Gastrocnemius medialis (tissue), 4 donors: ENCODE measurements around the gene FAM78B.

Source experiments
- POLR2A ChIP-seq, 2 donors: fragments of 450-650 bp; IDR thresholded peaks; one replicate each; pipeline ENCODE4 v1.6.1; 2017; ENCODE audit warnings: antibody characterized with exemption in 2 of 2, mild to moderate bottlenecking in 2 of 2, moderate library complexity in 2 of 2
- TF ChIP-seq, protein P1 (sequence below), 5 experiments: fragments of 450-650 bp in 3 of 5; fragments of 200-600 bp in 2 of 5; sonication (generic) in 2 of 5; IDR thresholded peaks in 4 of 5; conservative IDR thresholded peaks in 1 of 5; 1 replicate in 4 of 5; 2 replicates in 1 of 5; pipeline ENCODE4 v1.5.1; 2016 to 2019; ENCODE audit warnings: antibody characterized with exemption in 5 of 5, mild to moderate bottlenecking in 3 of 5, moderate library complexity in 3 of 5

DNA sequence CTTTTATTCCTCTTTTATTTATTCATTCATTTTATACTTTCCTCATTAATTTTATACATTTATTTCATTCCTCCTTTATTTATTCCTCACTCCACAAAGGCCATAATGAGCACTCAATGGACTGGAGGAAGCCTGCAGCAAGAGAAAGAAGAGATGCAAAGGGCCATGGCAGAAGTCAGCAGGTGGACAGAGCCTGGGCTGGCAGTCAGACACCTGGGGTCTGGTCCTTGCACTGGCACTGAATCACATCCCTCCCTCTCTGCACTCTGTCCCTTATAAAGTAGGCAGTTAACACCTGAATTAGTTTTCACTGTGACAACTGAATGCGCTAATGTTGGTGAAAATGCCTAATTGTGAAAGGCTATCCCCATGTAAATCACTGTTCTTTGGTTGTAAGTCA is 38.6 kb downstream of the FAM78B start:
- TF ChIP-seq, protein P1, sequence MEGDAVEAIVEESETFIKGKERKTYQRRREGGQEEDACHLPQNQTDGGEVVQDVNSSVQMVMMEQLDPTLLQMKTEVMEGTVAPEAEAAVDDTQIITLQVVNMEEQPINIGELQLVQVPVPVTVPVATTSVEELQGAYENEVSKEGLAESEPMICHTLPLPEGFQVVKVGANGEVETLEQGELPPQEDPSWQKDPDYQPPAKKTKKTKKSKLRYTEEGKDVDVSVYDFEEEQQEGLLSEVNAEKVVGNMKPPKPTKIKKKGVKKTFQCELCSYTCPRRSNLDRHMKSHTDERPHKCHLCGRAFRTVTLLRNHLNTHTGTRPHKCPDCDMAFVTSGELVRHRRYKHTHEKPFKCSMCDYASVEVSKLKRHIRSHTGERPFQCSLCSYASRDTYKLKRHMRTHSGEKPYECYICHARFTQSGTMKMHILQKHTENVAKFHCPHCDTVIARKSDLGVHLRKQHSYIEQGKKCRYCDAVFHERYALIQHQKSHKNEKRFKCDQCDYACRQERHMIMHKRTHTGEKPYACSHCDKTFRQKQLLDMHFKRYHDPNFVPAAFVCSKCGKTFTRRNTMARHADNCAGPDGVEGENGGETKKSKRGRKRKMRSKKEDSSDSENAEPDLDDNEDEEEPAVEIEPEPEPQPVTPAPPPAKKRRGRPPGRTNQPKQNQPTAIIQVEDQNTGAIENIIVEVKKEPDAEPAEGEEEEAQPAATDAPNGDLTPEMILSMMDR (IDR thresholded peaks at IDR 0.05 in 4 of 5, conservative IDR thresholded peaks at IDR 0.05 in 1 of 5) = no peak
- TF ChIP-seq POLR2A (IDR thresholded peaks at IDR 0.05) = no peak
